ENCODE results near the gene NPRL2. TPM values are rescaled to one million over a fixed set of nuclear protein-coding genes. Genes with fewer than 3 reads are reported as not detected.
"Not testable (repeated sequence)": the region's sequence is repeated elsewhere in the genome, so short reads cannot be mapped to it uniquely, and the experiment has no call there.

The NPRL2 gene
- total RNA-seq, 2 donors from 2014 or later: 10.6 to 17.4 TPM

- intact Hi-C loops (cut with DNase I): loop anchor here in 1 of 2 donors (1.0 kb wide), 1 partner anchor 31 kb away; no protein-coding TSS in a partner anchor
- peak; percentile 96 for DNase-seq (ENCODE audit: low spot score)
These were observed 29.1 kb downstream of the NPRL2 start for GRCh38 chr3:50321336-50322114.

- intact Hi-C loops (cut with DNase I): no loop called here
- peak; percentile 91 for DNase-seq (ENCODE audit: low spot score)
These were observed 29.7 kb downstream of the NPRL2 start for GRCh38 chr3:50320853-50321335.

- intact Hi-C loops (cut with DNase I): no loop called here
- DNase-seq (ENCODE audit: low spot score): no peak
These were observed 30.5 kb downstream of the NPRL2 start for GRCh38 chr3:50319894-50320625.

DNA sequence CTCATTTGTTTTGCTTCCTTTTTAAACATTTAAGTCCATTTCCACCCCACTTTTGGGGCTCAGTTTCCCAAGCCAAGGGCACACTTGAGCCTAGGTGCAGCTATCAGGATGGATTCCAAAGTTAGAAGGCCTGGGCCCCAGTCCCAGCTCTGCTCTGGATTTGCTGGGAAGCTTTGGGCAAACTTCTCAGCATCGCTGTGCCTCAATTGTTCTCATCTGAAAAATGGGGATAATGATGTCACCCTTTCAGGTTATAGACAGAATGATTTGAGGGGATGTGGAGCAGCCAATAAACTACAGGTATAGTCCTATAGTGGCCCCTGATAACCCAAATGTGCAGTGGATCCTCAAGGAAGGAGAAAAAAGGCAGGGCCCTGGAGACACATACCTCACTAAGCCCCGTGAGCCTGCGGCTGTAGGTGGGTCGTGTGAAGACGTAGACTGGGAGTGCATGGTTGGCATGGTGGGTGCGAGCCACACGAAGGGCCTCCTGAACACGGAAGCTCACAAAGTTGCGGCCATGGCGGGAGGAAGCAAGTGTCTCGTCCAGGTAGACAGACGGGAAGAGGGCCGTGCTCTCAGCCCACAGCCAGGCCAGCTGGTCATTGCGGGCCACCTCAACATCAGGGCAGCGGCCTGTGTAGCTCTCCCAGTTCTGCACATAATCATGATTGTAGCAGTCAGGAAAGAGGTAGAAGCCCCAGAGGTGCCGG is 31.2 kb downstream of the NPRL2 start:
- intact Hi-C loops (cut with DNase I): no loop called here
- DNase-seq (ENCODE audit: low spot score): no peak

- no peak for DNase-seq (ENCODE audit: low spot score)
- intact Hi-C loops (cut with DNase I): no loop called here
These were observed 32.0 kb downstream of the NPRL2 start for GRCh38 chr3:50318615-50319014.

DNA sequence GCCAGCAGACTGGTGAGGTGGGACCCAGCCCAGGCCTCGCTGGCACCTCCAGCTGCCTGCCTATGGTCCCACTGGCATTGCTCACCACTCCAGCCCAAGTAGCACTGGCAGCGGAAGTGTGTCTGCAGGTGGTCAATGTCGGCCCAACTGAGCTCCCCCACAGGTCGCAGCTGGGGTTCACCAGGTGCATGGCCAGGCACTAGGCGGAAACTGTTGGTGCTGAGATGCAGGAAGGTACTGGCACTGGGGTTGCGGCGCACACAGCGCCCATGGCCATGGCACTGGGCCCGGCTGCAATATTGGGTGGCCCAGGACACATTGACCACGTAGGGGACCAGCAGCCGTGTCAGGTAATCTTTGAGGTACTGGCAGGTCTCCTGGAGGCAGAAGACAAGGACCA is 32.4 kb downstream of the NPRL2 start:
- no peak for DNase-seq (ENCODE audit: low spot score)
- intact Hi-C loops (cut with DNase I): no loop called here

- intact Hi-C loops (cut with DNase I): no loop called here
- no peak for DNase-seq (ENCODE audit: low spot score)
These were observed 33.3 kb downstream of the NPRL2 start for GRCh38 chr3:50317300-50317699.

GRCh38 chr3:50316657-50317242 is 33.8 kb downstream of the NPRL2 start:
- intact Hi-C loops (cut with DNase I): no loop called here
- DNase-seq (ENCODE audit: low spot score): no peak

- intact Hi-C loops (cut with DNase I): no loop called here
- no peak for DNase-seq (ENCODE audit: low spot score)
These were observed 35.8 kb downstream of the NPRL2 start for GRCh38 chr3:50314816-50315215.

DNA sequence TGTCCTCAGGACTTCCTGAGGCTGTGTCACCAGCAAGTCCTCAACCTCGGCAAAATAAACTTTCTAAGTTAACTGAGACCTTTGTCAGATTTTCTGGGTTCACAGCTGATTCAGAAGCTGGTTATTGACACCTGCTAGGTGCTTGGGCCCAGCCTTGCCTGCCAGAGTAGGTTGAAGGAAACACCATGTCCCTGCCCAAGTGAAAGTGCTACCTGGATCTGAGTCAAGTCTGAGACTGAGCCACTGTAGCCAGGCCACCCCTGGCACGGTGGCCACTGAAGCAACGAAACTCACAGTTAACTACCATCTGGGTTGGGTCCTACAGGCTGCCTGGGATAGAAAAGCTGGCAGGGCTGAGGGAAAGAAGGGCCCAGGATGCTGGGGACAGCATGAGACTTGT is 36.2 kb downstream of the NPRL2 start:
- no peak for DNase-seq (ENCODE audit: low spot score)

GRCh38 chr3:50312041-50312440 is 38.5 kb downstream of the NPRL2 start:
- intact Hi-C loops (cut with DNase I); DNase-seq (ENCODE audit: low spot score): not testable (repeated sequence)

More for the DNA sequence above, 36.2 kb downstream of the NPRL2 start:
- intact Hi-C loops (cut with DNase I): no loop called here

DNA sequence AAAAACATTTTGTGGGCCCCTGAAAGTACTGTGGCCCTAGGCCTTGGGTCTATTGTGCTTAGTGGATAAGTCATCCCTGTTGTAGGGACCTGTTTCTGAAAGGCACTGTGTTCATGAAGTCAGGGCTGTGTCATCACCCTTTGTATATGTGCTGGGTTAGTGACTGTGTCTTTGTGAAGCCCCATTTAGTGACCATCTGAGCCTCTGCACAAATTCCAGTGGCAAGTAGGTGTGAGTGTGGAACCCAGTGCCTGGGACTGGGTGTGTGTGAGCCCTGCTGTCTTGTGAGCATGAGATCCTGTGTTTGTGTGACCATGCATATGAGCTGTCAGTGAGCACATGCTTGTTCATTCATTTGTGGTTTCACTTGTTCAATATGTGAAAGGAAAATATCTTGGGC is 46.0 kb downstream of the NPRL2 start:
- DNase-seq (ENCODE audit: low spot score): no peak
- intact Hi-C loops (cut with DNase I): no loop called here

GRCh38 chr3:50303013-50303815 is 47.4 kb downstream of the NPRL2 start, which contains the start of gene HYAL1:
Gene HYAL1, minus strand, starts transcription at chr3:50303574. Its CDS starts 618 bp downstream, at chr3:50302956.
- intact Hi-C loops (cut with DNase I): no loop called here
- peak; percentile 89 for DNase-seq (ENCODE audit: low spot score)

GRCh38 chr3:50302095-50303012 is 48.2 kb downstream of the NPRL2 start:
- intact Hi-C loops (cut with DNase I): no loop called here
- no peak for DNase-seq (ENCODE audit: low spot score)

DNA sequence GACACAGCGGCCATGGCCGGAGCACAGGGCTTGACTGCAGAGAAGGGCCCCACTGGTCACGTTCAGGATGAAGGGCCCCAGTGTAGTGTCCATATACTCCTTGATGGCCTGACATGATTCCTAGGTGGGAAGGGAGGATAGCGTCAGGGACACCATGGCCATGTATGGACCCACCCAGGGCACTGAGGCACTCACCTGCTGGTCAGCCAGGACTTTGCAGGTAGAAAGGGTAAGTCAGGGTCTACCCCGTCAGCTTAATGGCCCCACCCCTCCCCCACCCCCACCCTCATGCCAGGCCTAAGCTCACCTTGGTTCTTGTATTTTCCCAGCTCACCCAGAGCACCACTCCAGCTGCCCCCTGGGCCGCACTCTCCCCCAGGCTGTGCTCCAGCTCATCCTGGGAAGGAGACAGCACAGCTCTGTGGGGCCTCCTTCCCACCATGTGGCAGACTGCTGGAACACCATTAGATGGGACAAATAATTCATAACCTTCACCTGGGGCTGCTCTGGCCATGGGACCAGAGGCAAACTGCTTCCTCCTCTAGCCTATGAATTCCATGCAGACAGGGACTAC is 49.8 kb downstream of the NPRL2 start:
- intact Hi-C loops (cut with DNase I): no loop called here
- DNase-seq (ENCODE audit: low spot score): no peak

GRCh38 chr3:50299929-50300680 is 50.5 kb downstream of the NPRL2 start:
- intact Hi-C loops (cut with DNase I): no loop called here
- DNase-seq (ENCODE audit: low spot score): no peak

GRCh38 chr3:50299638-50299928 is 51.0 kb downstream of the NPRL2 start:
- no peak for DNase-seq (ENCODE audit: low spot score)
- intact Hi-C loops (cut with DNase I): no loop called here

All from posterior vena cava (tissue), 2 donors.